ENCODE data around the gene PDE9A.

The PDE9A gene

DNA sequence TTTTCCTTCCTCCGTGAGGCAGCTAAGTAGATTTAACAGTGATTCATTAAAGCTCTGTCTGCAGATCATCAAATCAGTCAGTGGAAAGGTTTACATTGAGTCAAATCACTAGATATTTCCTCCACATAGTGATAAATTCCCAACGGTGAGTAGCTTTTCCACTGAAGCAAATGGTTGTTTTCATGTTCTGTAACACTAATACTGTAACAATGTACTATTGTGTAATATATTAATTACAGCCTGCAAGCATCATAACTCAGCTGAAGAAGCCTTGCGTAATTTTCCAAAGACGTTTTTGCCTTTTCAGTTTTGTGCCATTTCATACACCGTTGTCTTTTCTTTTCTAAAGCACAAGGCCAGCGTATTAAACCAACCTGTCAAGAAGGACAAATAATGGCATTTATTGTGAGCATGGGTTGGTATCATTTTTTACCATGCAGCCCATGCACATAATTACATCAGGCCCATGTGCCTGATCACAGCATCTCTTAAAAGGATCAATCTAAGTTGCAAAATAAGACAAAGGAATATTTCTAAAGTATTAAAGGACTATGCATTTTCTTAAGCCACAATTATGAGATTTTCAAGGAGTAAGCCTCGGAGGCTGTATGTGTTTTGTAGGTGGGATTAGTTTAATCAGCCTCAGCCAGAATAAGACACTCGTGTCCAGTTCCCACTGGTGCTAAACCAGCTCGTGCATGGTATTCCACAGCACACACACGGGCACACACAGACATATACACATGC lies 16.7 kb upstream of the PDE9A start:
- TF ChIP-seq CEBPB (IDR thresholded peaks at IDR 0.05) (peak; percentile 82), FOXM1 (IDR thresholded peaks at IDR 0.05; ENCODE audit: borderline replicate concordance, low read depth) (no peak)

DNA sequence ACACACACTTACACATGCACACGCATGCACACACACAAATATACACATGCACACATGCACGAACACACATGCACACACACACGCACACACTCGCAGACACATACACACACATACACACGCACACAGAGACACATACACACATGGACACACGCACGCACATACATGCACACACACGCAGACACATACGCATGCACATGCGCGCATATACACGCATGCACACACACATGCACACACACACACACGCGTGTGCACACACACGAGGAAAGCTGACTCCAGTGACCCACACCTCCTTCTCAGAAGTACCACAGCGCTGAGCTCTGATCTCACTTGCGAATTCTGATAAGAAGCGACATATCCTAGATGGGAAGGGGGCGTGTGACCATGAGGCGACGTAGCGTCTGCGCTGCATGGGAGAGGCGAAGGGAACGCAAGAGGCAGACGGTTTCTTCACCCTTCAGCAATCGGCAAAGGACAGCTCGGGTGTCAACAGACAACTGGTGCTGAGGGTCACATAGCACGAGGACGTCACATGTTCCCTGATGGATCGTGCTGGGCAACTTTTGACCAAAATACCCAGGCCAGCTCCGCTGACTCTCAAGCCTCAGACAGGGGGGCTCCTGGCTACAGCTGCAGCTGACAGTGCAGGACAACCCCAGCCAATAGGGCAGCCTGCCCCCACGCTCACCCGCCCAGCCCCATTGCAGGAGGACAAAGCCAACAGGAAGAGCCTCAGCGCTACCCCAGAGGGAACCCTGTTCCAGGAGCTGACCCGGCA lies 16.0 kb upstream of the PDE9A start:
- no peak for TF ChIP-seq NFIC (IDR thresholded peaks at IDR 0.05)
- TF ChIP-seq CREB1 (IDR thresholded peaks at IDR 0.05; ENCODE audit: low read depth): no peak
- no peak for TF ChIP-seq EGR1 (IDR thresholded peaks at IDR 0.05)

- TF ChIP-seq TAF1 (IDR thresholded peaks at IDR 0.05; ENCODE audit: low read depth): no peak
- TF ChIP-seq, protein P1, sequence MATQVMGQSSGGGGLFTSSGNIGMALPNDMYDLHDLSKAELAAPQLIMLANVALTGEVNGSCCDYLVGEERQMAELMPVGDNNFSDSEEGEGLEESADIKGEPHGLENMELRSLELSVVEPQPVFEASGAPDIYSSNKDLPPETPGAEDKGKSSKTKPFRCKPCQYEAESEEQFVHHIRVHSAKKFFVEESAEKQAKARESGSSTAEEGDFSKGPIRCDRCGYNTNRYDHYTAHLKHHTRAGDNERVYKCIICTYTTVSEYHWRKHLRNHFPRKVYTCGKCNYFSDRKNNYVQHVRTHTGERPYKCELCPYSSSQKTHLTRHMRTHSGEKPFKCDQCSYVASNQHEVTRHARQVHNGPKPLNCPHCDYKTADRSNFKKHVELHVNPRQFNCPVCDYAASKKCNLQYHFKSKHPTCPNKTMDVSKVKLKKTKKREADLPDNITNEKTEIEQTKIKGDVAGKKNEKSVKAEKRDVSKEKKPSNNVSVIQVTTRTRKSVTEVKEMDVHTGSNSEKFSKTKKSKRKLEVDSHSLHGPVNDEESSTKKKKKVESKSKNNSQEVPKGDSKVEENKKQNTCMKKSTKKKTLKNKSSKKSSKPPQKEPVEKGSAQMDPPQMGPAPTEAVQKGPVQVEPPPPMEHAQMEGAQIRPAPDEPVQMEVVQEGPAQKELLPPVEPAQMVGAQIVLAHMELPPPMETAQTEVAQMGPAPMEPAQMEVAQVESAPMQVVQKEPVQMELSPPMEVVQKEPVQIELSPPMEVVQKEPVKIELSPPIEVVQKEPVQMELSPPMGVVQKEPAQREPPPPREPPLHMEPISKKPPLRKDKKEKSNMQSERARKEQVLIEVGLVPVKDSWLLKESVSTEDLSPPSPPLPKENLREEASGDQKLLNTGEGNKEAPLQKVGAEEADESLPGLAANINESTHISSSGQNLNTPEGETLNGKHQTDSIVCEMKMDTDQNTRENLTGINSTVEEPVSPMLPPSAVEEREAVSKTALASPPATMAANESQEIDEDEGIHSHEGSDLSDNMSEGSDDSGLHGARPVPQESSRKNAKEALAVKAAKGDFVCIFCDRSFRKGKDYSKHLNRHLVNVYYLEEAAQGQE (IDR thresholded peaks at IDR 0.05; ENCODE audit: low read depth): no peak
- no peak for TF ChIP-seq EP300 (IDR thresholded peaks at IDR 0.05; ENCODE audit: borderline replicate concordance)
- TF ChIP-seq NFIC (IDR thresholded peaks at IDR 0.05): no peak
- no peak for TF ChIP-seq EGR1 (IDR thresholded peaks at IDR 0.05)
- no peak for TF ChIP-seq ZBTB7A (IDR thresholded peaks at IDR 0.05; ENCODE audit: low read depth)
These were observed 15.1 kb upstream of the PDE9A start for GRCh38 chr21:42638266-42638863.

DNA sequence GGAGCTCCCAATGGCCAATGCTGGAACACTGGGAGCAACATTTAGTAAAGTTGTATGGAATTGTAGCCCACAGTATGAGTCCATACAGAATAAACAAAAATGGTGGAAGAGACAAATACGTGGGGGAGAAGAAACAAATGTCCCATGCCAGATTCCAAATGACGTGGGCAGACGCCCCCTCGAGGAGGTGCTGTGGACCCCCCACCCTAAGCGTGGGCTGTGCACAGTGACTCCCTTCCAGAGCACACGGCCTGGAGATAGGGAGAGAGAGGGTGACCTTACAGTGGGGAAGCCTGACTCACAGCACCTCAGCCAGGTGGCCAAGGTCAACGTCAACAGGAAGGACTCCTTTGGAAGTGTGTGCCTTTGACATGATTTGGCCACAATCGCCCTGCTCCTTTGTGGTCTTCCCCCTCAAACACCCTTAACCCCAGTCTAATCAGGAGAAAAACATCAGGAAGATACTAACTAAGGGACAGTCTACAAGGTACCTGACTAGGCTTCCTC lies 13.7 kb upstream of the PDE9A start:
- TF ChIP-seq NFIC (IDR thresholded peaks at IDR 0.05): no peak
- no peak for TF ChIP-seq TAF1 (IDR thresholded peaks at IDR 0.05; ENCODE audit: low read depth)
- TF ChIP-seq YY1 (IDR thresholded peaks at IDR 0.05; ENCODE audit: low read depth): no peak
- no peak for TF ChIP-seq TEAD4 (IDR thresholded peaks at IDR 0.05)
- no peak for TF ChIP-seq ZBTB7A (IDR thresholded peaks at IDR 0.05; ENCODE audit: low read depth)
- no peak for TF ChIP-seq EGR1 (IDR thresholded peaks at IDR 0.05)

- no peak for TF ChIP-seq TEAD4 (IDR thresholded peaks at IDR 0.05)
- TF ChIP-seq CREB1 (IDR thresholded peaks at IDR 0.05; ENCODE audit: low read depth): no peak
- TF ChIP-seq, protein P1 (IDR thresholded peaks at IDR 0.05; ENCODE audit: low read depth): no peak
- no peak for TF ChIP-seq EGR1 (IDR thresholded peaks at IDR 0.05)
- TF ChIP-seq RAD21 (IDR thresholded peaks at IDR 0.05; ENCODE audit: low read depth): no peak
- TF ChIP-seq FOXM1 (IDR thresholded peaks at IDR 0.05; ENCODE audit: borderline replicate concordance, low read depth): no peak
- TF ChIP-seq EP300 (IDR thresholded peaks at IDR 0.05; ENCODE audit: borderline replicate concordance): no peak
- no peak for TF ChIP-seq NFIC (IDR thresholded peaks at IDR 0.05)
- no peak for TF ChIP-seq CEBPB (IDR thresholded peaks at IDR 0.05)
- TF ChIP-seq, protein P2, sequence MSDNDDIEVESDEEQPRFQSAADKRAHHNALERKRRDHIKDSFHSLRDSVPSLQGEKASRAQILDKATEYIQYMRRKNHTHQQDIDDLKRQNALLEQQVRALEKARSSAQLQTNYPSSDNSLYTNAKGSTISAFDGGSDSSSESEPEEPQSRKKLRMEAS (IDR thresholded peaks at IDR 0.05): no peak
- TF ChIP-seq USF1 (IDR thresholded peaks at IDR 0.05): no peak
- TF ChIP-seq YY1 (IDR thresholded peaks at IDR 0.05; ENCODE audit: low read depth): no peak
These were observed 12.9 kb upstream of the PDE9A start for GRCh38 chr21:42640486-42640885.

DNA sequence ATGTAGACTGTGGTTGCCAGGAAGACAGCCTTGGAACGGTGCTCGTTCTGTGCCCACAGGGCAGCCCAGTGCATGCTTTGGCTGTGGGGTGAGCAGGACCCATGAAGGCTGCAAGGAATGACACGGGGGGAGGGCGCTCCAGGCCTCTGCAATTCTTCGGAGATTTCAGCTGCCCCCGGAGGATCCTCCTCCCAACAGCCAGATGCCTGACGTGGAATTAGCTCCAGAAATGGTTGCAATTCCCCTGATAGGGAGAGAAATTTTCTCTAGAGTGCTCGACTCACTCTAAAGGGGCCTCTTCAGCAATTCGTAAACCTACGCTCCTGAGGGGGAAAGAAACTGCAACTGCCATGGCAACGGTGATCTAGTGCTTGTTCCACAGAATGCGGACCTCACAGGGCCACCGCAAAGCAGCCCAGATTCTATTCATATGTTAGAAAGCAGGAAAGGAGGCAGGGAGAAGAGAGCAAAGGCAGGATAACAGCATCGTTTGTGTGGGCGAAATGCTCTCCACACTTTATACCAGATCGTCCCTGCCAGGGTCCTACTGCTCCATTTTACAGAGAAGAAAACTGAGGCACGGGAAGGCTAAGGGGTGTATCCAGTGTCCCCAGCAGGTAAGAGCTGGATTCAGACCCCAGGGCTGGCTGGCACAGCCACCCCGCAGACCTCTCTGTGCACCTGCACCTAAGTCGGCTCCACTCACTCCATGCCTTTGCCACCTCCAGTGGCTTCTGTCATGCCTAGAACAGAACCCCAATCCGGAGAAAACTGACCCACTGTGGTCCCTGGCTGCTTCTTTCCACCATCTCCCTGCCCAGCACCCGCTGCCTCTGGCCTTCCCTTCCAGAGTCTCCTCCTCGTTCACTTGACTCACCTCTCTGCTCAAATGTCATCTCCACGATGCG lies 11.9 kb upstream of the PDE9A start:
- no peak for TF ChIP-seq USF1 (IDR thresholded peaks at IDR 0.05)
- no peak for TF ChIP-seq TCF12 (IDR thresholded peaks at IDR 0.05; ENCODE audit: low read depth)
- TF ChIP-seq, protein P1 (IDR thresholded peaks at IDR 0.05; ENCODE audit: low read depth): no peak

Measured in Ishikawa (cell line).